ENCODE measurements around the gene TMEM130. TPM values are rescaled to one million over a fixed set of nuclear protein-coding genes. Genes with fewer than 3 reads are reported as not detected.
A peak's percentile ranks its signal among the peaks of the same experiment; 100 is the strongest.

Gene TMEM130
- polyA plus RNA-seq, 2 of the 4 experiments (the other 2 are of a cell fraction): 0.25 to 0.41 TPM

GRCh38 chr7:98878365-98879197 lies 8.8 kb upstream of the TMEM130 start, which contains the start of gene TRRAP (continued):
- peak in 1 of 2 experiments; percentile 76; a peak in 2 of 5 replicates for TF ChIP-seq JUN (IDR thresholded peaks at IDR 0.05)
- TF ChIP-seq CTCF (IDR thresholded peaks at IDR 0.05): peak; percentile 89
- no peak for TF ChIP-seq RAD21 (conservative IDR thresholded peaks at IDR 0.05 in 1 of 2, IDR thresholded peaks at IDR 0.05 in 1 of 2)
- no peak for TF ChIP-seq E2F6 (IDR thresholded peaks at IDR 0.05; ENCODE audit: borderline replicate concordance, low read depth)
- TF ChIP-seq HES2 (IDR thresholded peaks at IDR 0.05): no peak
- no peak for TF ChIP-seq GATA3 (IDR thresholded peaks at IDR 0.05; ENCODE audit: borderline replicate concordance)
- TF ChIP-seq PBX3 (IDR thresholded peaks at IDR 0.05): no peak
- no peak for TF ChIP-seq CBX2 (IDR thresholded peaks at IDR 0.05; ENCODE audit: borderline replicate concordance, low read depth)
- TF ChIP-seq POLR2A (IDR thresholded peaks at IDR 0.05; ENCODE audit: low read length): peak; percentile 34
- no peak for TF ChIP-seq HDAC2 (IDR thresholded peaks at IDR 0.05)
- TF ChIP-seq NFE2L2 (conservative IDR thresholded peaks at IDR 0.05; ENCODE audit: low read length): no peak
- TF ChIP-seq POLR2AphosphoS2 (conservative IDR thresholded peaks at IDR 0.05; ENCODE audit: low read length): no peak
- TF ChIP-seq FOSL2 (IDR thresholded peaks at IDR 0.05): no peak
- TF ChIP-seq FOSL2 (CRISPR knock-in tag; IDR thresholded peaks at IDR 0.05): no peak
- TF ChIP-seq NR3C1 (IDR thresholded peaks at IDR 0.05): no peak
- no peak for TF ChIP-seq FOSB (CRISPR knock-in tag; IDR thresholded peaks at IDR 0.05)
- no peak for TF ChIP-seq CHD4 (IDR thresholded peaks at IDR 0.05; ENCODE audit: borderline replicate concordance)
- TF ChIP-seq PHF8 (IDR thresholded peaks at IDR 0.05; ENCODE audit: borderline replicate concordance, low read depth): peak; percentile 79
- TF ChIP-seq HOXB5 (CRISPR knock-in tag; IDR thresholded peaks at IDR 0.05): no peak
- no peak for TF ChIP-seq REST (IDR thresholded peaks at IDR 0.05)
- TF ChIP-seq TFCP2L1 (CRISPR knock-in tag; IDR thresholded peaks at IDR 0.05): peak; percentile 77; the same call in 1 of the 2 replicates

Measured in A549 (cell line).